ENCODE data around the gene CBX8. TPM values are rescaled to one million over a fixed set of nuclear protein-coding genes. Genes with fewer than 3 reads are reported as not detected.
A peak's percentile ranks its signal among the peaks of the same experiment; 100 is the strongest.
"Not testable (repeated sequence)": the region's sequence is repeated elsewhere in the genome, so short reads cannot be mapped to it uniquely, and the experiment has no call there.

The CBX8 gene
- polyA plus RNA-seq, 12 donors: 3.8 to 17.4 (median 4.5) TPM; not detected in 1

- DNase-seq: no peak
These were observed 15.7 kb downstream of the CBX8 start for GRCh38 chr17:79781012-79781650.

- no peak for DNase-seq
These were observed 17.1 kb downstream of the CBX8 start for GRCh38 chr17:79779661-79780365.

- no peak for DNase-seq
These were observed 17.8 kb downstream of the CBX8 start for GRCh38 chr17:79779084-79779529.

- no peak for DNase-seq
These were observed 18.3 kb downstream of the CBX8 start for GRCh38 chr17:79778504-79779083.

DNA sequence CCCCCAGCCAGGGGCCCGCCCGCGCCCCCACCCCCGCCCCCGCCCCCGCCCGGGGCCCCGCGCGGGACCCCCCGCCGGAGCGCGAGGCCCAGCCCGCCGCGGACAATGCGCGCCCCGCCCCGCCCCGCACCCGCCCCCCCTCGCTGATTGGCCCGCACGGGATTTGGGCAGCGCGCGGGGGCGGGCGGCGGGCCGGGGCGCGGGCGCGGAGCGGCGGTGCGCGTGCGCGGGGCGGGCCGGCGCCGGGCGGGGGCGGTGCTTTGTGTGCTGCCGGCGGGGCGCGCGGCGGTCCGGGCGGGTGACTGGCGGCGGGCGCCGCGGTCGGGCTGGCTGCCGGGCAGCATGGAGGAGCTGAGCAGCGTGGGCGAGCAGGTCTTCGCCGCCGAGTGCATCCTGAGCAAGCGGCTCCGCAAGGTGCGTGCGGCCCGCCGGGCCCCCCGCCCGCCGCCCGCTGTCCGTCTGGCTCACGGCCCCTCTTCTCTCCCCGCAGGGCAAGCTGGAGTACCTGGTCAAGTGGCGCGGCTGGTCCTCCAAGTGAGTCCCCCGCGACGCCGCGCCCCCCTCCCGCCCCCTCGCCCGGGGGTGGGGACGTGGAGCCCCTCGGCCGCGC, 18.9 kb downstream of the CBX8 start, which contains the start of gene CBX2:
TSS of gene CBX2 (plus strand) at position 255 of the 610 bp plus-strand sequence. CDS start at position 343, 88 bp downstream.
- DNase-seq: no peak

- DNase-seq: peak; percentile 72
These were observed 19.6 kb downstream of the CBX8 start for GRCh38 chr17:79777120-79777893.

DNA sequence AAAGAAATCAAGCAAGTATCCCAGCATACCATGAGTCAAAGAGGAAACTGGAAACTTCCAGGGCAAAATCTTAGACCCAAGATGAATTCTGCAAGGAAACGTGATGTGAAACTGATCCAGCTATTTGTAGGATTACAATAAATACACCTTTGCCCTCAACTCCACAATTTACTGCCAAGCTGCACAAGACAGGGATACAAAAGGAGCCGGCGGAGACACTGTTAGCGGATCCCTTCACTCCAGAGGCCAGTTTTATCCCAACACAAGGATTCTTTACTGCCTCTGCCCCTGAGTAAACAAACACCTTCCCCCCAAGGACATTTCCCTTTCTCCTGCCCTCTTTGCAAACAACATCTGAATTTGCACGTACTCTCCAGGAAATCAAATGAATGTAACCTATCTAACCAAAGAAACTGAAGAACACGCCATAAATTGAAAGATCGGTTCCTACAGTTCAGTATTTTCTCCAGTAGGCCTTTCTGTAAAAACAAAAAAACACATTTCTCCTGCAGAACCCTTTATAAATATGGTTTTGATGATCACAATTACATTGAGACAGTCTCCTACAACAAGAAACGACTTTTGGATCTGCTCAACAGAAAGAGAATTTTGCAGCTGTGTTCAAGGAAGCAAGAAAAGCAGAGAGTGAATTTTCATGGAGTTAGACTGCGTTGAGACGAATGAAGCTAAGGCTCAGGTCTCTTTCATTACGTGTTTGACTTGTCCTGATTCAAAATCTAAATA, 20.3 kb downstream of the CBX8 start:
- DNase-seq: no peak

GRCh38 chr17:79775632-79776031, 21.2 kb downstream of the CBX8 start:
- DNase-seq: no peak

GRCh38 chr17:79774561-79774975, 22.3 kb downstream of the CBX8 start:
- DNase-seq: no peak

- DNase-seq: not testable (repeated sequence)
These were observed 24.2 kb downstream of the CBX8 start for GRCh38 chr17:79772726-79773125.

DNA sequence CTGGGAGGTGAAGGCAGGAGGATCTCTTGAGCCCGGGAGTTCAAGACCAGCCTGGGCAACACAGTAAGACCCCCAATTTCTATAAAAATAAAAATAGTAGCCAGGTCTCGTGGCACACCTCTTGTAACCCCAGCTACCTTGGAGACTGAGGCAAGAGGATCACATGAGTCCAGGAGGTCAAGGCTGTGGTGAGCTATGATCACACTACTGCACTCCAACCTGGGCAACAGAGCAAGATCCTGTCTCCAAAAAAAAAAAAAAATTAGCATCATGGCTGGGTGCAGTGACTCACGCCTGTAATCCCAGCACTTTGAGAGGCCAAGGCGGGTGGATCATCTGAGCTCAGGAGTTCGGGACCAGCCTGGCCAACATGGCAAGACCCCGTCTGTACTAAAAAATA, 25.6 kb downstream of the CBX8 start:
- no peak for DNase-seq

DNA sequence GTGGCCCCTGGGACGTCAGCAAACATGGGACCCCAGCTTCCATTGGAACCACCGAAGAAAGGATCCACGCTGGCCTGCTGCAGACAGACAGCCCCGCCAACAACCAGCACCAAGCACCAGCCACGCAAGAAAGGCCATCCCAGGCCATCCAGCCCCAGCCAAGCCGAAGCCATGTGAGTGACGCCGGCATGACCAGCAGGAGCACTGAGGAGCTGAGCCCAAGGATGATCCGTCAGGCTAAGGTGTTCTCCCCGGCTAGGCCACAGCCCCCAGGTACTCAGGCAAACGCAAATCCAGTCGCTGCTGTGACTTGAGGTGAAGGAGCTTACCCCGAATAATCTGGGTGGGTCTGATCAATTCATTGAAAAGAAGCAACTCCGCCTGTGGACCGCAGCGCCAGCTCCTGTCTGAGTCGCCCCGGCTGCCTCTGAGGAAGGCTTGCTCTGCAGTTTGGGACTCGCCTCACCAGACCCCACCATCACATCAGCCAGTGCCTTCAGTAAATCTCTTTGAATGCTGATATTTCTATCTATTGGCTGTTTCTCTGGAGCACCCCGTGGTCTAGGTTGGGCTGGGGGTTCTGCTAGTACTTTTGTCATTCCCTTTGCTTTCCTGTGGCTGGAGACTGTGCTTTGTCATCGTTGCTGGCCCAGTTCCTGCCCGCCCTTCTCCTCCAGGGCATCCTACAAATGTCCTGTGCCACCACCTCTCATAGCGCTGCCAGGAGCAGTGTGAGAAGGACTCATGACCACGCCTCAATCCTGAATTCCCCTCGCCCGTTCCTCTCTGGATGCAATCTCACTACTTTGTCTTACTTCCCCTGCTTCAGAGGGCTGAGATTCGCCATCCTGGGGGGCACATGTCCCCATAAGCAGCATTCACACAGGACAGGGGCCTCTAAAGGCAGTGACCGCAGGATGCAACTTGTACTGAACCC, 27.0 kb downstream of the CBX8 start:
- DNase-seq: no peak

DNA sequence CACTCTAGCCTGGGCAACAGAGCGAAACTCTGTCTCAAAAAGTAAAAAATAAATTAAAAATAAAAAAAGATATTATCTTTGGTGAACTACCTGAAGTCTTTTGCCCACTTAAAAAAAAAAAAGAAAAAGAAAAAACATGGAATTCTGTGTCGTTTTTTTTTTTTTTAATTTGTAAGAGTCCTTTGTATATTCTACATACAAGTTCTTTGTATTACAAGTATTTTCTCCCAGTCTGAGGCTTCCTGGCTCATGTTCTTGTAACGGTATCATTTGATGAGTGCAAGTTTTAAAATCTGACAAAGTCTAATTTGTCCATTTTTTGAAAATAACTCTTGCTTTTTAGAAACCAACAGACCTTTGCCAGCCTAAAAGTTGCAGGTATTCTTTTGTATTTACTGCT, 31.2 kb downstream of the CBX8 start:
- DNase-seq: no peak

GRCh38 chr17:79761894-79762589, 34.8 kb downstream of the CBX8 start:
- no peak for DNase-seq

DNA sequence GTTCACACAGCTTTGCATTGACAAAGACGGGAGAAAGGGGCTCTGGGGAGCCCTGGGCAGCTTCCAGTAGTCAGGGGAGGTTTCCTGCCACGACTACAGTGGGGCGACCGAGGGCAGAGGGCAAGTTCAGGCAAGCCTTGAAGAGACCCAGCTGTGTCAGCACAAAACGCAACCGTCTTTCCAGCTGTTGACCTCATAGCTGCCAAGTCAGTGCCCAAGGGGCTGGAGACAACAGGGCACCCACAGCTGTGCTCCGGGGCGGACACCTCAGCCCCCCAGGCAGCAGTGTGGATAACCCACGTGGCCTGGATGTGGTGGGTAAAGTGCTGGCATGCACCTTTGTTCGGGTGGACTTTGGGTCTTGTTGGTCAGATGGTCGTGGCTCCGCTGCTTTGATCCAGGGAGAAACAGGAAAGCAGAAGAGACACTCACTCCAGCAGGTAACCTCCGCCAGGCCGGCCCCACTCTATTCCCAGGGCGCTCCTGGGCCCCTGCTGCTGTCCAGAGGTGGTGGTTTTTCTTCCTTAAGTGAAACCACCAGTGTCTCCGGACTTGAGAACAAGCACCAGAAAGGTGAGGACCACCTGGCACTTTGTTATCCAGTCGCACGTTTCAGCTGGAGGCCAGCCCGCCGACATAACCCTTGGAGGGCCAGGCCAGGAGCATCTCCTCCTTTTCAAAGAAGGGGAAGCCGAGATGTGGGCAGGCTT, 36.5 kb downstream of the CBX8 start:
- DNase-seq: no peak

DNA sequence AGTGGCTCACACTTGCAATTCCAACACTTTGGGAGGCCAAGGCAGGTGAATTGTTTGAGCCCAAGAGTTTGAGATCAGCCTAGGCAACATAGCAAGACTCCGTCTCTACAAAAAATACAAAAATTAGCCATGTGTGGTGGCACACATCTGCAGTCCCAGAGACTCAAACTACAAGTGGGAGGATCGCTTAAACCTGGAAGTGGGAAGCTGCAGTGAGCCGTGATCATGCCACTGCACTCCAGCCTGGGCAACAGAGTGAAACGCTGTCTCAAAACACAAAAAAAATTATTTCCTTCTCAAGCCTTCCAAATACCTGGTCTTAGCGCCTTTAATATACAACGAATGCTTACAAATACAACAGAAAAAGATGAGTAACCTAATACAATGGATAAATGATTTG, 38.6 kb downstream of the CBX8 start:
- DNase-seq: no peak

- DNase-seq: no peak
These were observed 39.6 kb downstream of the CBX8 start for GRCh38 chr17:79757140-79757745.

DNA sequence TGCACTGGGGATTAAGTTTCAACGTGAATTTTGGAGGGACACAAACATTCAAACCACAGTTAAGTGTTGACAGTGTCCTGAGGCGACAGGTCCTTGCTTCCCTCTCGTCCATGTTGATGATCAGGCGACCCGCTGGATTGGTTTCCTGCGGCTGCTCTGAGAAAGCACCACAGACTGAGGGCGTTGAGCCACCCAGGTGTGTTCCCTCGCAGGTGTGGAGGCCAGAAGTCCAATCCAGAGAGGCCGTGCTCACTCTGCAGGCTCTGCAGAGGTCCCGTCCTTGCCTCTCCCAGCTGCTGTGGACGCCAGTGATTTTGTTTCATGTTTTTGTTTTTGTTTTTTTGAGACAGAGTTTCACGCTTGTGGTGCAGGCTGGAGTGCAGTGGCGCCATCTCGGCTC, 41.3 kb downstream of the CBX8 start:
- DNase-seq: no peak
